Measurements from ENCODE around the gene TLR7. TPM values are rescaled to one million over a fixed set of nuclear protein-coding genes. Genes with fewer than 3 reads are reported as not detected.

Gene TLR7
- 0.01 TPM in 1 of 3 replicates, not detected in the others for polyA plus RNA-seq
- not detected for polyA plus RNA-seq (2011; ENCODE audit: low read depth)
- not detected in 2 replicates for polyA plus RNA-seq (2011; cell fraction: cytosol; rRNA removed)
- polyA plus RNA-seq (2011; cell fraction: nucleus; rRNA removed): not detected in 2 replicates
- polyA plus RNA-seq (2012; ENCODE audit: low replicate concordance): not detected in 2 replicates
- not detected in 3 replicates for polyA minus RNA-seq
- not detected for polyA minus RNA-seq (2011; cell fraction: cytosol; rRNA and poly(A)+ RNA removed)
- not detected in 2 replicates for polyA minus RNA-seq (2011; cell fraction: nucleus; rRNA and poly(A)+ RNA removed)

DNA sequence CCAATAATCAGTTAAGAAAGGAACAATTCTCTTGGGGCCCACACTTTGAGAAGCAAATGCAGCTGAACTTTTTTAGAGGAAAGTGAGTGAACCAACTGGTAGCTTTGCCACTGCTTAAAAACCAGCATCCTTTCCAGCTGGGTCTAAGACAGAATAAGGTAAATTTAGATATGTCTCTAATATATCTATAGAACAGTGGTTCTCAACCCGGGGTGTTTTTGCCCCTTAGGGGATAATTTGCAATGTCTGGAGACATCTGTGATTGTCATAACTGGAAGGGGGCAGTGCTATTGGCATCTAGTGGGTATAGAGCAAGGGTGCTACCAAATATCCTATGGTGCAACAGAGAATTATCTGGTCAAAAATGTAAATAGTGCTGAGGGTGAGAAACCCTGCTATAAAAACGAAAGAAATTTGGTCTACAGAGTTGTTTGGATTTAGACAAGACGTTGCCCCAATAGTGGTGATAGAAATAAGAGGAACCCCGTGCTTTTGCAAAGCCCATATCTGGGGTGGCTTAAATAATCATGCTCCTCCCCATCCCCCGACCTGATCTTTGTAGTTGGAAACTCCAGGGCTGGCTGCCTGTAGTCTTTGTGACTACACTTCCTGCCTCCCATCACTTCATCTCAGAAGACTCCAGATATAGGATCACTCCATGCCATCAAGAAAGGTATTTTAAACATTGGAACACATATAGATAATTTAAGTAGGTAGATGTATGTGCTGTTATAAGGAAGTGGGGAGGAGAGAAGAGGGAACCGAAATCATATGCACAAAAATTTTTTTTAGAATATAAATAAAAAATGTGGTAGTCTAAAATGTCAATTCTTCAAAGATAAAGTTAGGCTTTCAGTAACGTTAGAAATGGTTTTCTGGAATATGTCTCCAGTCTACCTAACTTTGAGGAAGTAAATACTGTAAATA lies at the start of gene TLR7:
Gene TLR7, plus strand, starts transcription at position 622 of the 927 bp plus-strand sequence. CDS start 507 bp downstream, outside the sequence.
- H3K9ac ChIP-seq (ENCODE audit: control insufficient read depth, extremely low read depth, insufficient read depth, low read length): no peak within 1 kb of the TSS
- H3K4me3 ChIP-seq (ENCODE audit: control insufficient read depth in 2 of 3, extremely low read depth in 1 of 3, insufficient read depth in 2 of 3, low read depth in 1 of 3, low read length in 3 of 3): no peak within 1 kb of the TSS
- dilution Hi-C loops (cut with MboI; ENCODE audit: extremely low pct_ligation_motif_present, low sequenced_read_pairs): no loop called here
- H3K79me2 ChIP-seq (ENCODE audit: control insufficient read depth, insufficient read depth, low read length): no peaks in the 10 kb centered on the region
- H3K27me3 ChIP-seq (ENCODE audit: control insufficient read depth, extremely low read depth, insufficient read depth, low read length): no peaks in the 10 kb centered on the region
- no peaks in the 10 kb centered on the region for H3K9me3 ChIP-seq (ENCODE audit: control insufficient read depth, low read depth, low read length)
- no peak within 1 kb of the TSS for H3K27ac ChIP-seq (ENCODE audit: control insufficient read depth, insufficient read depth, low read length)
- DNase-seq (ENCODE audit: low read depth, low spot score) (no peak), FAIRE-seq (no peak)
- no peak within 1 kb of the TSS for H2AFZ ChIP-seq (ENCODE audit: control insufficient read depth, low read length)
- TF ChIP-seq CTCF (optimal IDR thresholded peaks at IDR 0.05 in 1 of 3, IDR thresholded peaks at IDR 0.05 in 1 of 3, conservative IDR thresholded peaks at IDR 0.05 in 1 of 3; ENCODE audit: extremely low read depth in 1 of 3, insufficient read depth in 2 of 3, low read length in 3 of 3): no peak
- no peaks in the 10 kb centered on the region for H3K4me1 ChIP-seq (ENCODE audit: control insufficient read depth, extremely low read depth, insufficient read depth, low read length)
- H4K20me1 ChIP-seq (ENCODE audit: control insufficient read depth, extremely low read depth, insufficient read depth, low read length): no peaks in the 10 kb centered on the region
- no peaks in the 10 kb centered on the region for H3K36me3 ChIP-seq (ENCODE audit: control insufficient read depth in 2 of 2, extremely low read depth in 1 of 2, insufficient read depth in 2 of 2, low read length in 2 of 2)
- H3K4me2 ChIP-seq (ENCODE audit: control insufficient read depth, extremely low read depth, insufficient read depth, low read depth, low read length): no peak within 1 kb of the TSS
- no peaks in the 10 kb centered on the region for H3K9me1 ChIP-seq (ENCODE audit: control insufficient read depth, extremely low read depth, insufficient read depth, low read length)

DNA sequence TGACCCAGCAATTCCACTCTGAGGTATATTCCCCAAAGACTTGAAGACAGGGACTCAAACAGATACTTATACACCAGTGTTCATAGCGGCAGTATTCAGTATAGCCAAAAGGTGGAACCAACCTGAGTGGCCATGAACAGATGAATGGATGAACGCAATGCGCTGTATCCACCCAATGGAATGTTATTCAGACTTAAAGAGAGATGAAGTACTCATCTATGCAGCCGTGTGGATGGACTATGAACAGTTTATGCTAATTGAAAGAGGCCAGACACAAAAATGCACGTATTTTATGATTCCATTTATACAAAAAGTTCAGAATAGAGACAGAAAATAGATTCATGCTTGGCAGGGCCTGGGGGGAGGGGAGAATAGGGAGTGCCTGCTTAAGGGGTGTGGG lies 49.3 kb upstream of the TLR7 start:
- H3K36me3 ChIP-seq (ENCODE audit: control insufficient read depth in 2 of 2, extremely low read depth in 1 of 2, insufficient read depth in 2 of 2, low read length in 2 of 2): no peaks in the 10 kb centered on the region
- H4K20me1 ChIP-seq (ENCODE audit: control insufficient read depth, extremely low read depth, insufficient read depth, low read length): no peaks in the 10 kb centered on the region
- no peak for DNase-seq (ENCODE audit: low read depth, low spot score)
- H3K4me1 ChIP-seq (ENCODE audit: control insufficient read depth, extremely low read depth, insufficient read depth, low read length): peaks cover 16% of the 10 kb centered on the region
- no peak overlapping the region for H3K4me3 ChIP-seq (ENCODE audit: control insufficient read depth in 2 of 3, extremely low read depth in 1 of 3, insufficient read depth in 2 of 3, low read depth in 1 of 3, low read length in 3 of 3)
- TF ChIP-seq CTCF (optimal IDR thresholded peaks at IDR 0.05 in 1 of 3, IDR thresholded peaks at IDR 0.05 in 1 of 3, conservative IDR thresholded peaks at IDR 0.05 in 1 of 3; ENCODE audit: extremely low read depth in 1 of 3, insufficient read depth in 2 of 3, low read length in 3 of 3) (no peak), EZH2 (IDR thresholded peaks at IDR 0.05; ENCODE audit: low read length) (no peak)
- H3K9ac ChIP-seq (ENCODE audit: control insufficient read depth, extremely low read depth, insufficient read depth, low read length): no peak overlapping the region
- no peak for FAIRE-seq
- H3K79me2 ChIP-seq (ENCODE audit: control insufficient read depth, insufficient read depth, low read length): no peaks in the 10 kb centered on the region
- dilution Hi-C loops (cut with MboI; ENCODE audit: extremely low pct_ligation_motif_present, low sequenced_read_pairs): no loop called here
- no peaks in the 10 kb centered on the region for H3K9me3 ChIP-seq (ENCODE audit: control insufficient read depth, low read depth, low read length)
- no peaks in the 10 kb centered on the region for H3K9me1 ChIP-seq (ENCODE audit: control insufficient read depth, extremely low read depth, insufficient read depth, low read length)
- H2AFZ ChIP-seq (ENCODE audit: control insufficient read depth, low read length): no peak overlapping the region
- no peak overlapping the region for H3K27ac ChIP-seq (ENCODE audit: control insufficient read depth, insufficient read depth, low read length)
- no peaks in the 10 kb centered on the region for H3K27me3 ChIP-seq (ENCODE audit: control insufficient read depth, extremely low read depth, insufficient read depth, low read length)
- no peak overlapping the region for H3K4me2 ChIP-seq (ENCODE audit: control insufficient read depth, extremely low read depth, insufficient read depth, low read depth, low read length)
